IMR-90 (cell line): ENCODE measurements around the gene TP53BP2. TPM values are rescaled to one million over a fixed set of nuclear protein-coding genes. Genes with fewer than 3 reads are reported as not detected.

ENCODE experiments used
- ATAC-seq: fragments of 200-7000 bp; cut with Tn5 transposase; 2 replicates; pipeline ENCODE4 v1.9.1; 2020; ENCODE audit warnings: low read depth, mild to moderate bottlenecking, moderate library complexity
- BruUV-seq: library from RNA; stranded (reverse); fragments of 400-500 nt; replicated peaks from 2 replicates; lab custom pipeline; 2021; lab: Mats Ljungman, UMichigan
- CTCF ChIA-PET: fragments of 300-600 bp; formaldehyde crosslinking; extraction: SDS; loops from one replicate; lab custom pipeline; 2021; ENCODE audit warnings: antibody characterized with exemption; lab: Yijun Ruan, JAX
- POLR2A ChIA-PET: fragments of 300-600 bp; sonication (Branson Sonifier 250); formaldehyde crosslinking; loops from one replicate; lab custom pipeline; 2022; ENCODE audit warnings: antibody characterized with exemption; ENCODE audit not compliant: unreplicated experiment; lab: Charles Lee
- DNase-seq: peaks from one replicate; pipeline ENCODE4 v3.0.0; 2013
- H2AFZ ChIP-seq: replicated peaks from 2 replicates; pipeline ENCODE3; 2013; ENCODE audit warnings: low read length, mild to moderate bottlenecking; ENCODE audit not compliant: poor library complexity
- H2AK5ac ChIP-seq: 2 replicates; pipeline ENCODE4 v1.6.1; 2013; ENCODE audit warnings: low read depth, low read length, inconsistent platforms
- H2AK9ac ChIP-seq: replicated peaks from 2 replicates; pipeline ENCODE3; 2013; ENCODE audit warnings: mild to moderate bottlenecking, low read depth, low read length, moderate library complexity; ENCODE audit not compliant: poor library complexity
- H2BK120ac ChIP-seq: 2 replicates; pipeline ENCODE4 v1.6.1; 2013; ENCODE audit warnings: low read depth, low read length, inconsistent platforms
- H2BK15ac ChIP-seq: 3 replicates; pipeline ENCODE4 v1.6.1; 2013; ENCODE audit warnings: low read depth, low read length, inconsistent platforms
- H2BK20ac ChIP-seq: 2 replicates; pipeline ENCODE4 v1.6.1; 2013; ENCODE audit warnings: low read depth, mild to moderate bottlenecking, inconsistent platforms, low read length, moderate library complexity
- H2BK5ac ChIP-seq: 2 replicates; pipeline ENCODE4 v1.6.1; 2013; ENCODE audit warnings: mild to moderate bottlenecking, low read depth, low read length, inconsistent platforms; ENCODE audit not compliant: poor library complexity, severe bottlenecking
- H3K14ac ChIP-seq: replicated peaks from 2 replicates; pipeline ENCODE4 v1.6.1; 2013; ENCODE audit warnings: low read depth, low read length, inconsistent platforms
- H3K18ac ChIP-seq: 2 replicates; pipeline ENCODE4 v1.6.1; 2013; ENCODE audit warnings: low read depth, low read length, control low read depth
- H3K23ac ChIP-seq: 2 replicates; pipeline ENCODE4 v1.6.1; 2013; ENCODE audit warnings: low read depth, low read length, inconsistent platforms
- H3K27ac ChIP-seq: 2 replicates; pipeline ENCODE4 v1.5.1; 2013; ENCODE audit warnings: mild to moderate bottlenecking, control low read depth, low read length; ENCODE audit not compliant: insufficient read depth
- H3K27me3 ChIP-seq: 2 replicates; pipeline ENCODE4 v1.6.1; 2013; ENCODE audit warnings: low read length; ENCODE audit not compliant: control insufficient read depth, insufficient read depth
- H3K36me3 ChIP-seq: 2 replicates; pipeline ENCODE4 v1.6.1; 2013; ENCODE audit warnings: low read length, mixed read lengths; ENCODE audit not compliant: control insufficient read depth, insufficient read depth
- H3K4ac ChIP-seq: 2 replicates; pipeline ENCODE4 v1.6.1; 2013; ENCODE audit warnings: low read depth, low read length, inconsistent platforms
- H3K4me1 ChIP-seq: 2 replicates; pipeline ENCODE4 v1.6.1; 2013; ENCODE audit warnings: low read length, mixed read lengths; ENCODE audit not compliant: control insufficient read depth, insufficient read depth
- H3K4me2 ChIP-seq: 2 replicates; pipeline ENCODE4 v1.6.1; 2013; ENCODE audit warnings: low read depth, mild to moderate bottlenecking, control low read depth, low read length, moderate library complexity
- H3K4me3 ChIP-seq: 2 replicates; pipeline ENCODE4 v1.5.1; 2013; ENCODE audit warnings: low read depth, mild to moderate bottlenecking, control low read depth, low read length, moderate library complexity; ENCODE audit not compliant: insufficient read depth
- H3K56ac ChIP-seq: 2 replicates; pipeline ENCODE4 v1.6.1; 2013; ENCODE audit warnings: low read length, inconsistent platforms; ENCODE audit not compliant: insufficient read depth; ENCODE audit errors: extremely low read depth
- H3K79me1 ChIP-seq, 2 experiments: 2 replicates each; pipeline ENCODE4 v1.6.1; 2013; ENCODE audit warnings: low read length in 2 of 2, inconsistent platforms in 1 of 2, low read depth in 1 of 2
- H3K9ac ChIP-seq: 2 replicates; pipeline ENCODE4 v1.6.1; 2013; ENCODE audit warnings: low read depth, low read length, control low read depth
- H3K9me1 ChIP-seq: 2 replicates; pipeline ENCODE4 v1.6.1; 2013; ENCODE audit warnings: low read length, inconsistent platforms; ENCODE audit not compliant: insufficient read depth
- H3K9me3 ChIP-seq: 2 replicates; pipeline ENCODE4 v1.6.1; 2013; ENCODE audit warnings: low read length; ENCODE audit not compliant: control insufficient read depth, insufficient read depth
- H4K20me1 ChIP-seq: 2 replicates; pipeline ENCODE4 v1.6.1; 2013; ENCODE audit warnings: low read length, inconsistent platforms; ENCODE audit not compliant: insufficient read depth
- H4K5ac ChIP-seq: 2 replicates; pipeline ENCODE4 v1.6.1; 2013; ENCODE audit warnings: mild to moderate bottlenecking, low read depth, low read length, control low read depth
- H4K8ac ChIP-seq, 2 experiments: 2 replicates each; pipeline ENCODE4 v1.6.1; 2013; ENCODE audit warnings: low read depth in 2 of 2, low read length in 2 of 2, control low read depth in 1 of 2, inconsistent platforms in 1 of 2
- H4K91ac ChIP-seq: 2 replicates; pipeline ENCODE4 v1.6.1; 2013; ENCODE audit warnings: low read depth, low read length, inconsistent platforms; ENCODE audit not compliant: insufficient read depth
- FOS ChIP-seq: fragments of 150-350 bp; IDR thresholded peaks from 2 replicates; pipeline ENCODE4 v1.6.1; 2016; ENCODE audit warnings: low read depth, low read length
- MAFK ChIP-seq: IDR thresholded peaks from 2 replicates; pipeline ENCODE4 v1.6.1; 2012; ENCODE audit warnings: low read depth, low read length, improper control_type of control experiment
- POLR2A ChIP-seq: IDR thresholded peaks from 2 replicates; pipeline ENCODE4 v1.6.1; 2012; ENCODE audit warnings: mild to moderate bottlenecking, low read depth, low read length
- WGBS, 2 experiments: methylation state at CpG; one replicate each; pipeline versions ENCODE4 v1.1.5 to v1.1.7; 2013; ENCODE audit warnings: missing lambda C conversion rate in 2 of 2; ENCODE audit not compliant: insufficient read length in 1 of 2; ENCODE audit errors: extremely low coverage in 2 of 2; 5-methylcytosine and 5-hydroxymethylcytosine counted together
- dilution Hi-C: fragments of 300-500 bp; cut with HindIII; formaldehyde crosslinking; loops from one replicate; pipeline ENCODE4 v1.14.3; 2018; ENCODE audit warnings: low sequenced_read_pairs; ENCODE audit not compliant: unreplicated experiment
- in situ Hi-C: fragments of 300-500 bp; cut with MboI; formaldehyde crosslinking; loops from 3 replicates; pipeline ENCODE4 v1.14.3; 2019; ENCODE audit warnings: low sequenced_read_pairs, inconsistent platforms, mixed read lengths
- intact Hi-C: fragments of 100-400 bp; cut with micrococcal nuclease; formaldehyde crosslinking; loops from 2 replicates; pipeline ENCODE4 v1.10.0; 2022
- polyA plus RNA-seq, 3 experiments: library from polyadenylated mRNA; depleted of rRNA; stranded (reverse); fragments of >200 nt; gene quantifications; 2 replicates each; pipeline ENCODE4 v1.2.3, GENCODE V29; 2012; ENCODE audit warnings: low replicate concordance in 1 of 3
- total RNA-seq: library from RNA; depleted of rRNA; stranded (reverse); fragments of >200 nt; gene quantifications from 2 replicates; pipeline ENCODE4 v1.2.3, GENCODE V29; 2012
- TF ChIP-seq, protein P1 (sequence below): conservative IDR thresholded peaks from 2 replicates; pipeline ENCODE4 v1.5.1; 2012; ENCODE audit warnings: mild to moderate bottlenecking, low read depth, low read length, improper control_type of control experiment

TP53BP2 gene
- total and polyA plus RNA-seq, 2 of the 4 experiments (the other 2 are of a cell fraction) = 19.9 to 35.0 TPM

DNA sequence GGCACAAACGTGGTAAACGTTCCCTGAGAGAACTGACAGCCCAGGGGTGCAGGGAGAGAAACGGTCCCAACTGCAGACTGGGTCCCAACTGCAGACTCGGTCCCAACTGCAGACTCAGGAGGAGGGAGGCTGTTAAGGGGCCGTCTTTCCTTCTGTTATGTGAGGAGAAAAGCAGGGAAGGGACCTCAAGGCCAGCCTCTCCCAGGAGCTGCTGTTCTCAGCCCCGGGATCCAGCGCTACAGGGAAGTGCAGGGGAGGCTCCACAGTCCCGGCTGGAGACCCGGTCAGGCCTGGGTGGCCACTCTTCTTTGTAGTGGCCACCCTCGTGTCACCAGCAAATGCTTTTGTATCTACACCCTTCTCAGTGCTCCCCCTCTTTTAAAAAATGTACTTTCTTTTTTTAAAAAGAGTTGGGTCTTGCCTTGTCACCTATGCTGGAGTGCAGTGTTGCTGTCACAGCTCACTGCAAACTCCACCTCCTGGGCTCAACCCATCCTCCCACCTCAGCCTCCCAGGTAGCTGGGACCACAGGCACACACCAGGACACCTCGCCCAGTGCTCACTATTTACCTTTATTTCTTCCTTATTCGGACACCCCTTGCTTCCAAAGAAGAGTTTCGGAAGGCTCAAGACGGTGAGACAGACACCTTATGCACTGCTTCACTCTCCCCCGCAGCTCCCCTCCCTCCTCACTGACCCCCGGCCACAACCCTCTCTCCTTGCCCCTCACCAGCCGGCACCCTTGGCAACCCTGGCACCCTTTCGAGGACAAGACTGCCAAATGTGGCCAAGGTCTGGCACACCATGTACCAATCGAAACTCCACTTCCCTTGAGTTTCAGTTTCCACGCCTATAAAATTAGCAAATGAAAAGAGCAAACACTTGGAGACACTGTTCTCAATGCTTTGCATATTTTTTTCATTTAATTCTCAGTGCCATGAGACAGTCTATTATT is 111.6 kb downstream of the TP53BP2 start (continued):
- no peak for TF ChIP-seq POLR2A
- TF ChIP-seq MAFK = no peak

GRCh38 chr1:223732993-223733798 is 112.6 kb downstream of the TP53BP2 start:
- peak overlapping the region; percentile 23; the same call in 1 of the 2 replicates for H4K5ac ChIP-seq
- H2AK9ac ChIP-seq = no peak overlapping the region
- peak overlapping the region; percentile 60; the same call in 1 of the 2 replicates for H3K27ac ChIP-seq
- peak overlapping the region; percentile 32; the same call in 1 of the 2 replicates for H3K4me2 ChIP-seq
- peak overlapping the region; percentile 29; the same call in 1 of the 2 replicates for H4K91ac ChIP-seq
- peak overlapping the region; percentile 10 for H3K23ac ChIP-seq
- H3K9me3 ChIP-seq = no peaks in the 10 kb centered on the region
- peak overlapping the region; percentile 22 for H2BK5ac ChIP-seq
- ATAC-seq = no peak
- H3K4me1 ChIP-seq = peaks cover 33% of the 10 kb centered on the region
- H3K4ac ChIP-seq = peak overlapping the region; percentile 52; the same call in 1 of the 2 replicates
- no peak overlapping the region for H3K56ac ChIP-seq
- H2BK120ac ChIP-seq = peak overlapping the region; percentile 51
- BruUV-seq = no TSS peak
- DNase-seq = peak; percentile 40
- H3K79me1 ChIP-seq = peaks cover 44 to 78% of the 10 kb centered on the region in 2 experiments
- ChIA-PET POLR2A (no interaction called here), CTCF (interaction anchor here (1.4 kb wide), 1 partner anchor 9 kb away, joined by 5 read pairs; no protein-coding TSS in a partner anchor)
- peaks cover 48% of the 10 kb centered on the region for H3K9me1 ChIP-seq
- H3K9ac ChIP-seq = no peak overlapping the region
- H3K18ac ChIP-seq = no peak overlapping the region
- peak overlapping the region in 1 of 2 experiments; percentile 58; a peak in 1 of 4 replicates for H4K8ac ChIP-seq
- intact Hi-C loops = no loop called here
- in situ Hi-C loops = no loop called here
- H2AK5ac ChIP-seq = no peak overlapping the region; the same call in 1 of the 2 replicates
- no peak overlapping the region for H2AFZ ChIP-seq
- H2BK15ac ChIP-seq = no peak overlapping the region
- 0 out of 2 replicates have a peak overlapping the region, but pooled peaks have one; percentile 20 for H2BK20ac ChIP-seq
- peaks cover 77% of the 10 kb centered on the region for H4K20me1 ChIP-seq
- H3K36me3 ChIP-seq = peaks cover 33% of the 10 kb centered on the region
- no peak overlapping the region for H3K4me3 ChIP-seq
- dilution Hi-C loops = no loop called here
- WGBS, 2 experiments = no CpG with 5 or more reads among the region's 6 CpGs
- H3K27me3 ChIP-seq = no peaks in the 10 kb centered on the region
- TF ChIP-seq, protein P1, sequence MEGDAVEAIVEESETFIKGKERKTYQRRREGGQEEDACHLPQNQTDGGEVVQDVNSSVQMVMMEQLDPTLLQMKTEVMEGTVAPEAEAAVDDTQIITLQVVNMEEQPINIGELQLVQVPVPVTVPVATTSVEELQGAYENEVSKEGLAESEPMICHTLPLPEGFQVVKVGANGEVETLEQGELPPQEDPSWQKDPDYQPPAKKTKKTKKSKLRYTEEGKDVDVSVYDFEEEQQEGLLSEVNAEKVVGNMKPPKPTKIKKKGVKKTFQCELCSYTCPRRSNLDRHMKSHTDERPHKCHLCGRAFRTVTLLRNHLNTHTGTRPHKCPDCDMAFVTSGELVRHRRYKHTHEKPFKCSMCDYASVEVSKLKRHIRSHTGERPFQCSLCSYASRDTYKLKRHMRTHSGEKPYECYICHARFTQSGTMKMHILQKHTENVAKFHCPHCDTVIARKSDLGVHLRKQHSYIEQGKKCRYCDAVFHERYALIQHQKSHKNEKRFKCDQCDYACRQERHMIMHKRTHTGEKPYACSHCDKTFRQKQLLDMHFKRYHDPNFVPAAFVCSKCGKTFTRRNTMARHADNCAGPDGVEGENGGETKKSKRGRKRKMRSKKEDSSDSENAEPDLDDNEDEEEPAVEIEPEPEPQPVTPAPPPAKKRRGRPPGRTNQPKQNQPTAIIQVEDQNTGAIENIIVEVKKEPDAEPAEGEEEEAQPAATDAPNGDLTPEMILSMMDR = no peak
- 0 out of 2 replicates have a peak, but pooled peaks have one; percentile 1 for TF ChIP-seq FOS
- peak overlapping the region; percentile 66 for H3K14ac ChIP-seq
